ENCODE data around the gene GPC5. TPM values are rescaled to one million over a fixed set of nuclear protein-coding genes. Genes with fewer than 3 reads are reported as not detected.

The GPC5 gene
- total and polyA plus RNA-seq, 4 donors, result 0.51 to 22.4 (median 2.0) TPM

DNA sequence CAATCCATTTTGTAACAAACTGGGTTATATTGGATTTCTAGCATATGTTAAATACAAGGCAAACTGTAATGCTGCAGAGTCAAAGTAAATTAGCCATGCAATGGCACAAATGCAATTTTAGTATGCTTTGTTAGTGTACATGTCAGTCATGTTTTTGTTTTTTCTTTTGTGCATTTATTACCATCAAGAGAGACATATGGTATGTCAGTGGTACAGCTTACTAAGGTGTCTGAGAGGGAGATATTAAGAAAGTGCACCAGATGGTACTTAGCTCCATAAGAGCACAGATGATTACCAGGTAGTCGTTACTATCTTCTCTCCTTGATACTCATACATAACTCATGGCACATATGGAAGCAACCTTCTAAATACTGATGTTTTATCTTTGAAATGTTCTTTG, 550.3 kb downstream of the GPC5 start:
- TF ChIP-seq, protein P1, sequence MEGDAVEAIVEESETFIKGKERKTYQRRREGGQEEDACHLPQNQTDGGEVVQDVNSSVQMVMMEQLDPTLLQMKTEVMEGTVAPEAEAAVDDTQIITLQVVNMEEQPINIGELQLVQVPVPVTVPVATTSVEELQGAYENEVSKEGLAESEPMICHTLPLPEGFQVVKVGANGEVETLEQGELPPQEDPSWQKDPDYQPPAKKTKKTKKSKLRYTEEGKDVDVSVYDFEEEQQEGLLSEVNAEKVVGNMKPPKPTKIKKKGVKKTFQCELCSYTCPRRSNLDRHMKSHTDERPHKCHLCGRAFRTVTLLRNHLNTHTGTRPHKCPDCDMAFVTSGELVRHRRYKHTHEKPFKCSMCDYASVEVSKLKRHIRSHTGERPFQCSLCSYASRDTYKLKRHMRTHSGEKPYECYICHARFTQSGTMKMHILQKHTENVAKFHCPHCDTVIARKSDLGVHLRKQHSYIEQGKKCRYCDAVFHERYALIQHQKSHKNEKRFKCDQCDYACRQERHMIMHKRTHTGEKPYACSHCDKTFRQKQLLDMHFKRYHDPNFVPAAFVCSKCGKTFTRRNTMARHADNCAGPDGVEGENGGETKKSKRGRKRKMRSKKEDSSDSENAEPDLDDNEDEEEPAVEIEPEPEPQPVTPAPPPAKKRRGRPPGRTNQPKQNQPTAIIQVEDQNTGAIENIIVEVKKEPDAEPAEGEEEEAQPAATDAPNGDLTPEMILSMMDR (IDR thresholded peaks at IDR 0.05; ENCODE audit: low read depth, low read length, missing input control), result no peak
- TF ChIP-seq FOXA1 (IDR thresholded peaks at IDR 0.05) (no peak), HNF4A (conservative IDR thresholded peaks at IDR 0.05) (no peak), RXRA (IDR thresholded peaks at IDR 0.05) (no peak), NR2F2 (IDR thresholded peaks at IDR 0.05) (no peak), GABPA (IDR thresholded peaks at IDR 0.05 in 1 of 2, conservative IDR thresholded peaks at IDR 0.05 in 1 of 2) (no peak)
- TF ChIP-seq, protein P2, sequence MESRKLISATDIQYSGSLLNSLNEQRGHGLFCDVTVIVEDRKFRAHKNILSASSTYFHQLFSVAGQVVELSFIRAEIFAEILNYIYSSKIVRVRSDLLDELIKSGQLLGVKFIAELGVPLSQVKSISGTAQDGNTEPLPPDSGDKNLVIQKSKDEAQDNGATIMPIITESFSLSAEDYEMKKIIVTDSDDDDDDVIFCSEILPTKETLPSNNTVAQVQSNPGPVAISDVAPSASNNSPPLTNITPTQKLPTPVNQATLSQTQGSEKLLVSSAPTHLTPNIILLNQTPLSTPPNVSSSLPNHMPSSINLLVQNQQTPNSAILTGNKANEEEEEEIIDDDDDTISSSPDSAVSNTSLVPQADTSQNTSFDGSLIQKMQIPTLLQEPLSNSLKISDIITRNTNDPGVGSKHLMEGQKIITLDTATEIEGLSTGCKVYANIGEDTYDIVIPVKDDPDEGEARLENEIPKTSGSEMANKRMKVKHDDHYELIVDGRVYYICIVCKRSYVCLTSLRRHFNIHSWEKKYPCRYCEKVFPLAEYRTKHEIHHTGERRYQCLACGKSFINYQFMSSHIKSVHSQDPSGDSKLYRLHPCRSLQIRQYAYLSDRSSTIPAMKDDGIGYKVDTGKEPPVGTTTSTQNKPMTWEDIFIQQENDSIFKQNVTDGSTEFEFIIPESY (IDR thresholded peaks at IDR 0.05), result no peak
- H3K9ac ChIP-seq (ENCODE audit: low read depth in 1 of 2, low read length in 2 of 2), result no peak overlapping the region
- no peaks in the 10 kb centered on the region for H3K27me3 ChIP-seq (ENCODE audit: control insufficient read depth in 4 of 4, insufficient read depth in 4 of 4, low read length in 3 of 4)
- H3K27ac ChIP-seq (ENCODE audit: low read depth in 1 of 2, low read length in 2 of 2), result no peak overlapping the region
- no peak for DNase-seq (ENCODE audit: low spot score)
- no peaks in the 10 kb centered on the region for H3K4me1 ChIP-seq (ENCODE audit: control insufficient read depth in 4 of 4, insufficient read depth in 4 of 4, low read length in 3 of 4)
- no peak overlapping the region for H3K4me3 ChIP-seq (ENCODE audit: low read depth in 1 of 3, low read length in 3 of 3)
- 93% methylated on average over 1 of the region's 1 CpG for WGBS
- no peaks in the 10 kb centered on the region for H3K36me3 ChIP-seq (ENCODE audit: control insufficient read depth in 4 of 4, insufficient read depth in 3 of 4, low read depth in 1 of 4, low read length in 3 of 4)
- H3K9me3 ChIP-seq (ENCODE audit: control insufficient read depth in 4 of 4, low read length in 3 of 4), result no peaks in the 10 kb centered on the region

DNA sequence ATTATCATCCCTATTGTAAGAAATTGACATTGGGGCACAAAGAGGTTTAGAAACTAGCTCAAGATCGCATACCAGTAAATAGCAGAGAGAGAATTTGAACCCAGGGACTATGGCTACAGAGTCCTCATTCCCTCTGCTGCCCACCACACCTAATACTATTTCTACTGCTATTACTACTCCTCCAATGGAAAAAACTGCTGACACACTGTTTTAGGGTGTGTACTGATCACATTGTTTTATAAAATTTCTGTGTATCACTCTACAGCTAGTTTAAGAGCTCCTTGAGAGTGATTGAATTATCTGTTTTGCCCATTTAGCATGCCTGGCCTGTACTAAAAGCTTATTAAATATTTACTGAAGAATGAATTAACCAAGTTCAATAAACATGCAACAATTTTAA, 552.4 kb downstream of the GPC5 start:
- Histone ChIP-seq H3K4me3 (ENCODE audit: low read depth in 1 of 3, low read length in 3 of 3) (no peak overlapping the region), H3K4me1 (ENCODE audit: control insufficient read depth in 4 of 4, insufficient read depth in 4 of 4, low read length in 3 of 4) (no peaks in the 10 kb centered on the region), H3K27ac (ENCODE audit: low read depth in 1 of 2, low read length in 2 of 2) (no peak overlapping the region), H3K27me3 (ENCODE audit: control insufficient read depth in 4 of 4, insufficient read depth in 4 of 4, low read length in 3 of 4) (no peaks in the 10 kb centered on the region), H3K9me3 (ENCODE audit: control insufficient read depth in 4 of 4, low read length in 3 of 4) (no peaks in the 10 kb centered on the region), H3K9ac (ENCODE audit: low read depth in 1 of 2, low read length in 2 of 2) (no peak overlapping the region), H3K36me3 (ENCODE audit: control insufficient read depth in 4 of 4, insufficient read depth in 3 of 4, low read depth in 1 of 4, low read length in 3 of 4) (no peaks in the 10 kb centered on the region)
- WGBS, result 92% methylated on average over 1 of the region's 1 CpG
- TF ChIP-seq, protein P3, sequence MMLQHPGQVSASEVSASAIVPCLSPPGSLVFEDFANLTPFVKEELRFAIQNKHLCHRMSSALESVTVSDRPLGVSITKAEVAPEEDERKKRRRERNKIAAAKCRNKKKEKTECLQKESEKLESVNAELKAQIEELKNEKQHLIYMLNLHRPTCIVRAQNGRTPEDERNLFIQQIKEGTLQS (IDR thresholded peaks at IDR 0.05), result no peak
- no peak for TF ChIP-seq TAF1 (conservative IDR thresholded peaks at IDR 0.05)
- TF ChIP-seq, protein P2 (IDR thresholded peaks at IDR 0.05), result no peak
- no peak for TF ChIP-seq SP1 (IDR thresholded peaks at IDR 0.05)
- TF ChIP-seq HNF4A (conservative IDR thresholded peaks at IDR 0.05), result no peak
- DNase-seq (ENCODE audit: low spot score), result no peak
